Loucy (cell line): ENCODE measurements around the gene KRT2.

Experiments used
- H2AFZ ChIP-seq: fragments of 200-600 bp; sonication (generic); 2 replicates; pipeline ENCODE4 v1.6.0; 2016; ENCODE audit warnings: antibody characterized with exemption, mild to moderate bottlenecking, low read length, moderate library complexity
- H3F3A ChIP-seq: fragments of 200-600 bp; 2 replicates; pipeline ENCODE4 v1.6.0; 2016; ENCODE audit warnings: antibody characterized with exemption, low read depth, mild to moderate bottlenecking
- H3K27me3 ChIP-seq: fragments of 200-600 bp; sonication (generic); 2 replicates; pipeline ENCODE4 v1.6.1; 2014; ENCODE audit warnings: low read length, mild to moderate bottlenecking; ENCODE audit not compliant: insufficient read depth, poor library complexity, severe bottlenecking
- H3K36me3 ChIP-seq: fragments of 200-600 bp; sonication (generic); 2 replicates; pipeline ENCODE4 v1.6.1; 2016; ENCODE audit warnings: low read length; ENCODE audit not compliant: insufficient read depth
- H3K4me1 ChIP-seq: fragments of 200-600 bp; sonication (generic); 2 replicates; pipeline ENCODE4 v1.5.1; 2014; ENCODE audit warnings: low read length, mild to moderate bottlenecking; ENCODE audit not compliant: insufficient read depth, poor library complexity, severe bottlenecking
- H3K4me2 ChIP-seq: fragments of 200-600 bp; sonication (generic); 2 replicates; pipeline ENCODE4 v1.6.0; 2014; ENCODE audit warnings: antibody characterized with exemption, low read length, low read depth, mild to moderate bottlenecking; ENCODE audit not compliant: poor library complexity, severe bottlenecking
- H3K4me3 ChIP-seq: fragments of 200-600 bp; sonication (generic); 2 replicates; pipeline ENCODE4 v1.5.1; 2014; ENCODE audit warnings: low read length, mild to moderate bottlenecking, mixed read lengths; ENCODE audit not compliant: poor library complexity, severe bottlenecking
- H3K79me2 ChIP-seq: fragments of 200-600 bp; sonication (generic); 2 replicates; pipeline ENCODE4 v1.6.1; 2014; ENCODE audit warnings: low read length; ENCODE audit not compliant: insufficient read depth
- H3K9ac ChIP-seq: fragments of 200-600 bp; sonication (generic); 2 replicates; pipeline ENCODE4 v1.6.0; 2014; ENCODE audit warnings: mild to moderate bottlenecking, low read depth, low read length, moderate library complexity; ENCODE audit not compliant: poor library complexity, severe bottlenecking
- H3K9me2 ChIP-seq: fragments of 200-600 bp; sonication (generic); replicated peaks from 2 replicates; pipeline ENCODE4 v1.6.1; 2016; ENCODE audit warnings: low read depth, low read length, mixed read lengths
- H3K9me3 ChIP-seq: fragments of 200-600 bp; sonication (generic); 2 replicates; pipeline ENCODE4 v1.6.1; 2014; ENCODE audit warnings: mild to moderate bottlenecking, antibody characterized with exemption, low read length, low read depth; ENCODE audit not compliant: insufficient read depth
- H4K20me1 ChIP-seq: fragments of 200-600 bp; sonication (generic); 2 replicates; pipeline ENCODE4 v1.6.0; 2014; ENCODE audit warnings: antibody characterized with exemption, low read length, mild to moderate bottlenecking; ENCODE audit not compliant: insufficient read depth, poor library complexity, severe bottlenecking
- CTCF ChIP-seq: fragments of 200-600 bp; sonication (generic); conservative IDR thresholded peaks from 2 replicates; pipeline ENCODE4 v1.5.1; 2014; ENCODE audit warnings: mild to moderate bottlenecking, antibody characterized with exemption, low read length
- EZH2phosphoT487 ChIP-seq: fragments of 200-600 bp; IDR thresholded peaks from 2 replicates; pipeline ENCODE4 v1.6.1; 2018; ENCODE audit warnings: antibody characterized with exemption, mild to moderate bottlenecking, moderate library complexity, borderline replicate concordance

Gene KRT2

DNA sequence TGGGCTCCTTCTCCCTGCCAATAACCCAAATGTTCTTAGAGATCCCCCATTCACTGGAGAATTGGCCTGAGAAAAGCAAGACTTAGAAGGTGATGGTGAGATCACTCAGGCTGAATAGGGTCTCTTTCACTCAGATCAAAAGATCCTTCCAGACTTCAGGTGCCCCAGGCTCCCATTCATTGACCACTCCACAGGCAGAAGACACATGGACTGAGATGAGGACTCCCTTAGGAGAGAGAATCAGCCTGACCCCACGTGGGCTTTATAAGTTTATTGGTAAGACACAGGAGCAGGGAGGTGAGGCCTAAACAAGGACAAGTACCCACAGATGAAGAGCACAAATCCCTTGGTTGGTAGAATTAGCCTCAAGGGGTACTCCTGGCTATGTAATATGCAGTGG is 44.7 kb downstream of the KRT2 start:
- Histone ChIP-seq H3F3A (no peaks in the 10 kb centered on the region), H3K9me3 (no peaks in the 10 kb centered on the region), H3K4me1 (peaks cover 29% of the 10 kb centered on the region), H3K4me2 (no peak overlapping the region), H3K79me2 (no peaks in the 10 kb centered on the region), H3K9me2 (no peaks in the 10 kb centered on the region), H2AFZ (no peak overlapping the region), H3K27me3 (no peaks in the 10 kb centered on the region), H4K20me1 (no peaks in the 10 kb centered on the region), H3K36me3 (no peaks in the 10 kb centered on the region), H3K9ac (no peak overlapping the region), H3K4me3 (no peak overlapping the region)
- no peak for TF ChIP-seq CTCF
- TF ChIP-seq EZH2phosphoT487, result no peak

GRCh38 chr12:52606581-52607218 is 45.3 kb downstream of the KRT2 start:
- no peaks in the 10 kb centered on the region for H3K36me3 ChIP-seq
- H3K79me2 ChIP-seq, result no peaks in the 10 kb centered on the region

GRCh38 chr12:52606096-52606495 is 45.9 kb downstream of the KRT2 start:
- Histone ChIP-seq H3F3A (no peaks in the 10 kb centered on the region), H3K4me3 (no peak overlapping the region), H3K9me2 (no peaks in the 10 kb centered on the region), H3K9ac (no peak overlapping the region), H3K4me1 (peaks cover 29% of the 10 kb centered on the region), H3K79me2 (no peaks in the 10 kb centered on the region), H3K9me3 (no peaks in the 10 kb centered on the region), H3K4me2 (no peak overlapping the region), H3K27me3 (no peaks in the 10 kb centered on the region), H4K20me1 (no peaks in the 10 kb centered on the region), H3K36me3 (no peaks in the 10 kb centered on the region), H2AFZ (no peak overlapping the region)
- TF ChIP-seq EZH2phosphoT487 (no peak), CTCF (no peak)

More at GRCh38 chr12:52606581-52607218, 45.3 kb downstream of the KRT2 start:
- Histone ChIP-seq H3K9me3 (no peaks in the 10 kb centered on the region), H3K27me3 (no peaks in the 10 kb centered on the region), H4K20me1 (no peaks in the 10 kb centered on the region), H3K9me2 (no peaks in the 10 kb centered on the region), H3K4me2 (no peak overlapping the region), H3K4me3 (no peak overlapping the region), H3K9ac (no peak overlapping the region), H3K4me1 (peaks cover 29% of the 10 kb centered on the region), H3F3A (no peaks in the 10 kb centered on the region), H2AFZ (no peak overlapping the region)
- TF ChIP-seq EZH2phosphoT487 (no peak), CTCF (no peak)
